Right lobe of liver (tissue), 4 donors: Measurements from ENCODE around the gene AMN1.

Source experiments
- CTCF ChIP-seq, 4 donors: fragments of 200-600 bp in 3 of 4; fragments of 450-650 bp in 1 of 4; IDR thresholded peaks; one replicate each; pipeline versions ENCODE4 v1.5.1 to v1.8.0; 2016 to 2022; ENCODE audit warnings: antibody characterized with exemption in 4 of 4, mild to moderate bottlenecking in 2 of 4
- POLR2A ChIP-seq: fragments of 450-650 bp; IDR thresholded peaks from one replicate; pipeline ENCODE4 v1.6.1; 2017; ENCODE audit warnings: antibody characterized with exemption, mild to moderate bottlenecking
- donor health status: DM: no; HTN: no; CAD: no.
- donor health status: DM: no; HTN: no; CAD: no.
- donor health status: DM: no; HTN: yes; CAD: no.

GRCh38 chr12:31726575-31726974 is 2.2 kb downstream of the AMN1 start:
- TF ChIP-seq CTCF (IDR thresholded peaks at IDR 0.05) (no peak), POLR2A (no peak)
